ENCODE results near the gene TBCK. TPM values are rescaled to one million over a fixed set of nuclear protein-coding genes. Genes with fewer than 3 reads are reported as not detected.

Gene TBCK
- total RNA-seq, 1 donor from 2014 or later = 25.8 TPM

- no peak overlapping the region for H3K4me3 ChIP-seq (ENCODE audit: insufficient read depth, low read depth, low read length)
- peaks cover 3% of the 10 kb centered on the region for H3K36me3 ChIP-seq (ENCODE audit: insufficient read depth, low read length)
- Mint-ChIP-seq H3K27me3 (ENCODE audit: low read depth, unreplicated experiment) (no peaks in the 10 kb centered on the region), H3K4me3 (ENCODE audit: unreplicated experiment) (no peak overlapping the region), H3K27ac (ENCODE audit: unreplicated experiment) (no peak overlapping the region), H3K36me3 (ENCODE audit: low read depth, unreplicated experiment) (peaks cover 4% of the 10 kb centered on the region), H3K4me1 (ENCODE audit: low read depth, unreplicated experiment) (no peaks in the 10 kb centered on the region), H3K9me3 (ENCODE audit: unreplicated experiment) (peaks cover 2% of the 10 kb centered on the region)
- H3K27me3 ChIP-seq (ENCODE audit: insufficient read depth, low read length) = no peaks in the 10 kb centered on the region
- H3K79me2 ChIP-seq (ENCODE audit: insufficient read depth, low read length) = peaks cover 5% of the 10 kb centered on the region
- no peak overlapping the region for H3K4me2 ChIP-seq (ENCODE audit: low read length)
- no peaks in the 10 kb centered on the region for H3K4me1 ChIP-seq (ENCODE audit: insufficient read depth, low read length)
- H3K27ac ChIP-seq (ENCODE audit: low read depth, low read length) = no peak overlapping the region
- H4K20me1 ChIP-seq (ENCODE audit: insufficient read depth, low read length) = no peaks in the 10 kb centered on the region
- FAIRE-seq (no peak), DNase-seq (ENCODE audit: low read depth) (no peak)
- H3K9ac ChIP-seq (ENCODE audit: low read length) = no peak overlapping the region
- TF ChIP-seq EZH2 (IDR thresholded peaks at IDR 0.05; ENCODE audit: insufficient read depth, low read length) (no peak), CTCF (IDR thresholded peaks at IDR 0.05; ENCODE audit: insufficient read depth, low read depth, low read length) (no peak)
- no peaks in the 10 kb centered on the region for H3K9me3 ChIP-seq (ENCODE audit: insufficient read depth, low read depth, low read length)
- no peak overlapping the region for H2AFZ ChIP-seq (ENCODE audit: low read depth, low read length)
These were observed 11.4 kb downstream of the TBCK start for GRCh38 chr4:106304632-106305031.

- Mint-ChIP-seq H3K9me3 (ENCODE audit: unreplicated experiment) (peaks cover 2% of the 10 kb centered on the region), H3K27me3 (ENCODE audit: low read depth, unreplicated experiment) (no peaks in the 10 kb centered on the region), H3K27ac (ENCODE audit: unreplicated experiment) (no peak overlapping the region), H3K4me1 (ENCODE audit: low read depth, unreplicated experiment) (no peaks in the 10 kb centered on the region), H3K36me3 (ENCODE audit: low read depth, unreplicated experiment) (peaks cover 4% of the 10 kb centered on the region), H3K4me3 (ENCODE audit: unreplicated experiment) (no peak overlapping the region)
- Histone ChIP-seq H3K4me1 (ENCODE audit: insufficient read depth, low read length) (no peaks in the 10 kb centered on the region), H3K9me3 (ENCODE audit: insufficient read depth, low read depth, low read length) (no peaks in the 10 kb centered on the region), H4K20me1 (ENCODE audit: insufficient read depth, low read length) (no peaks in the 10 kb centered on the region), H3K4me2 (ENCODE audit: low read length) (no peak overlapping the region), H2AFZ (ENCODE audit: low read depth, low read length) (no peak overlapping the region), H3K27me3 (ENCODE audit: insufficient read depth, low read length) (no peaks in the 10 kb centered on the region), H3K79me2 (ENCODE audit: insufficient read depth, low read length) (peaks cover 3% of the 10 kb centered on the region), H3K36me3 (ENCODE audit: insufficient read depth, low read length) (peaks cover 3% of the 10 kb centered on the region), H3K4me3 (ENCODE audit: insufficient read depth, low read depth, low read length) (no peak overlapping the region), H3K27ac (ENCODE audit: low read depth, low read length) (no peak overlapping the region), H3K9ac (ENCODE audit: low read length) (no peak overlapping the region)
- FAIRE-seq (no peak), DNase-seq (ENCODE audit: low read depth) (no peak)
- TF ChIP-seq CTCF (IDR thresholded peaks at IDR 0.05; ENCODE audit: insufficient read depth, low read depth, low read length) (no peak), EZH2 (IDR thresholded peaks at IDR 0.05; ENCODE audit: insufficient read depth, low read length) (no peak)
These were observed 12.3 kb downstream of the TBCK start for GRCh38 chr4:106303548-106304281.

GRCh38 chr4:106302062-106302438 lies 14.0 kb downstream of the TBCK start:
- Histone ChIP-seq H3K4me2 (ENCODE audit: low read length) (no peak overlapping the region), H2AFZ (ENCODE audit: low read depth, low read length) (no peak overlapping the region), H3K27me3 (ENCODE audit: insufficient read depth, low read length) (no peaks in the 10 kb centered on the region), H3K9ac (ENCODE audit: low read length) (no peak overlapping the region), H3K79me2 (ENCODE audit: insufficient read depth, low read length) (peaks cover 3% of the 10 kb centered on the region), H3K27ac (ENCODE audit: low read depth, low read length) (no peak overlapping the region), H3K36me3 (ENCODE audit: insufficient read depth, low read length) (no peaks in the 10 kb centered on the region), H3K4me3 (ENCODE audit: insufficient read depth, low read depth, low read length) (no peak overlapping the region), H4K20me1 (ENCODE audit: insufficient read depth, low read length) (no peaks in the 10 kb centered on the region), H3K4me1 (ENCODE audit: insufficient read depth, low read length) (no peaks in the 10 kb centered on the region), H3K9me3 (ENCODE audit: insufficient read depth, low read depth, low read length) (no peaks in the 10 kb centered on the region)
- Mint-ChIP-seq H3K9me3 (ENCODE audit: unreplicated experiment) (peaks cover 2% of the 10 kb centered on the region), H3K36me3 (ENCODE audit: low read depth, unreplicated experiment) (peaks cover 4% of the 10 kb centered on the region), H3K4me3 (ENCODE audit: unreplicated experiment) (no peak overlapping the region), H3K27me3 (ENCODE audit: low read depth, unreplicated experiment) (no peaks in the 10 kb centered on the region), H3K4me1 (ENCODE audit: low read depth, unreplicated experiment) (no peaks in the 10 kb centered on the region), H3K27ac (ENCODE audit: unreplicated experiment) (no peak overlapping the region)
- FAIRE-seq (no peak), DNase-seq (ENCODE audit: low read depth) (no peak)
- TF ChIP-seq EZH2 (IDR thresholded peaks at IDR 0.05; ENCODE audit: insufficient read depth, low read length) = no peak
- TF ChIP-seq CTCF (IDR thresholded peaks at IDR 0.05; ENCODE audit: insufficient read depth, low read depth, low read length) = no peak

Measured in astrocyte (in vitro differentiated cells and primary cell).